ENCODE results near the gene GRIK1. TPM values are rescaled to one million over a fixed set of nuclear protein-coding genes. Genes with fewer than 3 reads are reported as not detected.

GRIK1 gene
- total RNA-seq, 4 donors from 2014 or later = 1.2 to 7.4 (median 1.3) TPM; not detected in 1

- no peak for DNase-seq
- no peaks in the 10 kb centered on the region for H3K4me1 ChIP-seq
- H3K27ac ChIP-seq = no peak overlapping the region
- H3K36me3 ChIP-seq = no peaks in the 10 kb centered on the region
- TF ChIP-seq POLR2A (IDR thresholded peaks at IDR 0.05) (no peak), CTCF (IDR thresholded peaks at IDR 0.05) (no peak)
- H3K4me3 ChIP-seq = no peak overlapping the region
- H3K27me3 ChIP-seq = no peaks in the 10 kb centered on the region
- no peaks in the 10 kb centered on the region for H3K9me3 ChIP-seq
Measured at GRCh38 chr21:29818383-29818921, 121.3 kb downstream of the GRIK1 start.

- H3K27me3 ChIP-seq = no peaks in the 10 kb centered on the region
- no peak for TF ChIP-seq CTCF (IDR thresholded peaks at IDR 0.05)
- TF ChIP-seq POLR2A (IDR thresholded peaks at IDR 0.05) = no peak
- H3K4me1 ChIP-seq = no peaks in the 10 kb centered on the region
- no peaks in the 10 kb centered on the region for H3K9me3 ChIP-seq
- no peak overlapping the region for H3K4me3 ChIP-seq
- H3K27ac ChIP-seq = no peak overlapping the region
- DNase-seq = no peak
- H3K36me3 ChIP-seq = no peaks in the 10 kb centered on the region
Measured at GRCh38 chr21:29817450-29817849, 122.3 kb downstream of the GRIK1 start.

- Histone ChIP-seq H3K36me3 (no peaks in the 10 kb centered on the region), H3K27me3 (no peaks in the 10 kb centered on the region), H3K4me1 (no peaks in the 10 kb centered on the region), H3K4me3 (no peak overlapping the region), H3K9me3 (no peaks in the 10 kb centered on the region), H3K27ac (no peak overlapping the region)
- TF ChIP-seq POLR2A (IDR thresholded peaks at IDR 0.05) (no peak), CTCF (IDR thresholded peaks at IDR 0.05) (no peak)
- DNase-seq = no peak
Measured at GRCh38 chr21:29812947-29813346, 126.8 kb downstream of the GRIK1 start.

- Histone ChIP-seq H3K27ac (no peak overlapping the region), H3K27me3 (no peaks in the 10 kb centered on the region), H3K36me3 (no peaks in the 10 kb centered on the region), H3K9me3 (no peaks in the 10 kb centered on the region), H3K4me3 (no peak overlapping the region), H3K4me1 (no peaks in the 10 kb centered on the region)
- TF ChIP-seq CTCF (IDR thresholded peaks at IDR 0.05) (no peak), POLR2A (IDR thresholded peaks at IDR 0.05) (no peak)
- DNase-seq = no peak
Measured at GRCh38 chr21:29810871-29811270, 128.9 kb downstream of the GRIK1 start.

GRCh38 chr21:29808153-29808552 lies 131.6 kb downstream of the GRIK1 start:
- no peaks in the 10 kb centered on the region for H3K4me1 ChIP-seq
- TF ChIP-seq POLR2A (IDR thresholded peaks at IDR 0.05) (no peak), CTCF (IDR thresholded peaks at IDR 0.05) (no peak)
- no peak overlapping the region for H3K4me3 ChIP-seq
- H3K9me3 ChIP-seq = no peaks in the 10 kb centered on the region
- DNase-seq = no peak
- H3K27ac ChIP-seq = no peak overlapping the region
- no peaks in the 10 kb centered on the region for H3K27me3 ChIP-seq
- no peaks in the 10 kb centered on the region for H3K36me3 ChIP-seq

- Histone ChIP-seq H3K4me1 (no peaks in the 10 kb centered on the region), H3K9me3 (no peaks in the 10 kb centered on the region), H3K36me3 (no peaks in the 10 kb centered on the region), H3K27me3 (no peaks in the 10 kb centered on the region), H3K4me3 (no peak overlapping the region), H3K27ac (no peak overlapping the region)
- no peak for DNase-seq
- no peak for TF ChIP-seq POLR2A (IDR thresholded peaks at IDR 0.05)
- TF ChIP-seq CTCF (IDR thresholded peaks at IDR 0.05) = no peak
Measured at GRCh38 chr21:29805105-29805504, 134.7 kb downstream of the GRIK1 start.

Measured in Peyer's patch (tissue), 4 donors.